HepG2 (cell line): Measurements from ENCODE around the gene ZDHHC3.

ENCODE experiments used
- DNMT3B ChIP-seq: conservative IDR thresholded peaks from 2 replicates; pipeline ENCODE4 v1.6.1; 2016; ENCODE audit warnings: missing biosample characterization, control low read depth
- ESRRA ChIP-seq: sonication (generic); formaldehyde crosslinking; IDR thresholded peaks from 2 replicates; pipeline ENCODE4 v1.5.1; 2020; ENCODE audit warnings: mild to moderate bottlenecking, low read depth, missing genetic modification reagents
- HNF4G ChIP-seq, 2 experiments: sonication (generic) in 1 of 2; formaldehyde crosslinking in 1 of 2; IDR thresholded peaks; 2 replicates each; pipeline versions ENCODE4 v1.4.0 to v1.6.1; 2011 to 2020; ENCODE audit warnings: borderline replicate concordance in 2 of 2, low read depth in 2 of 2, mild to moderate bottlenecking in 2 of 2, low read length in 1 of 2, missing genetic modification reagents in 1 of 2, moderate library complexity in 1 of 2
- HOXA7 ChIP-seq: sonication (generic); formaldehyde crosslinking; IDR thresholded peaks from 2 replicates; pipeline ENCODE4 v1.8.1; 2022; ENCODE audit warnings: mild to moderate bottlenecking, missing genetic modification reagents, moderate library complexity
- KMT2B ChIP-seq: IDR thresholded peaks from 2 replicates; pipeline ENCODE4 v1.6.1; 2016; ENCODE audit warnings: missing genetic modification reagents, missing compliant biosample characterization
- NFIC ChIP-seq: IDR thresholded peaks from 2 replicates; pipeline ENCODE4 v1.6.1; 2012; ENCODE audit warnings: mild to moderate bottlenecking, low read length, inconsistent platforms
- POLR2A ChIP-seq, 2 experiments: IDR thresholded peaks; 2 replicates each; pipeline ENCODE4 v1.6.1; 2011; ENCODE audit warnings: low read depth in 2 of 2, low read length in 2 of 2, mild to moderate bottlenecking in 1 of 2, moderate library complexity in 1 of 2; ENCODE audit not compliant: insufficient read depth in 1 of 2
- SATB2 ChIP-seq: sonication (generic); formaldehyde crosslinking; IDR thresholded peaks from 2 replicates; pipeline ENCODE4 v1.5.0; 2020; ENCODE audit warnings: missing genetic modification reagents
- ZNF12 ChIP-seq: sonication (generic); formaldehyde crosslinking; IDR thresholded peaks from 2 replicates; pipeline ENCODE4 v1.5.0; 2020; ENCODE audit warnings: missing genetic modification reagents
- ZNF251 ChIP-seq: sonication (generic); formaldehyde crosslinking; IDR thresholded peaks from 2 replicates; pipeline ENCODE4 v1.9.0; 2021; ENCODE audit warnings: mild to moderate bottlenecking, missing genetic modification reagents
- ZNF451 ChIP-seq: sonication (generic); formaldehyde crosslinking; IDR thresholded peaks from 2 replicates; pipeline ENCODE4 v1.5.0; 2020; ENCODE audit warnings: mild to moderate bottlenecking, missing genetic modification reagents
- TF ChIP-seq, protein P1 (sequence below): IDR thresholded peaks from 2 replicates; pipeline ENCODE4 v1.6.1; 2016; ENCODE audit warnings: low read depth, missing genetic modification reagents, missing compliant biosample characterization
- TF ChIP-seq, protein P2 (sequence below): sonication (generic); formaldehyde crosslinking; IDR thresholded peaks from 2 replicates; pipeline ENCODE4 v1.4.0; 2020; ENCODE audit warnings: missing genetic modification reagents
- TF ChIP-seq, protein P3 (sequence below): sonication (generic); formaldehyde crosslinking; IDR thresholded peaks from 2 replicates; pipeline ENCODE4 v1.4.0; 2020; ENCODE audit warnings: mild to moderate bottlenecking, low read depth, missing genetic modification reagents

- TF ChIP-seq ZNF251 (CRISPR knock-in tag) (no peak), ZNF12 (no peak), HNF4G (IDR thresholded peaks at IDR 0.05; ENCODE audit: borderline replicate concordance, low read depth, low read length) (no peak; the same call in 1 of the 2 replicates), HNF4G (CRISPR knock-in tag; IDR thresholded peaks at IDR 0.05; ENCODE audit: borderline replicate concordance, low read depth) (no peak; the same call in 1 of the 2 replicates), ESRRA (CRISPR knock-in tag) (no peak), NFIC (no peak), SATB2 (CRISPR knock-in tag) (peak; percentile 37; the same call in 1 of the 2 replicates), DNMT3B (no peak; the same call in 1 of the 2 replicates), KMT2B (CRISPR knock-in tag) (peak; percentile 97), ZNF451 (0 out of 2 replicates have a peak, but pooled peaks have one; percentile 51), HOXA7 (CRISPR knock-in tag) (no peak), POLR2A (IDR thresholded peaks at IDR 0.05; ENCODE audit: insufficient read depth in 1 of 2, low read depth in 2 of 2, low read length in 2 of 2) (peak; percentile 90 to 92)
- TF ChIP-seq, protein P1, sequence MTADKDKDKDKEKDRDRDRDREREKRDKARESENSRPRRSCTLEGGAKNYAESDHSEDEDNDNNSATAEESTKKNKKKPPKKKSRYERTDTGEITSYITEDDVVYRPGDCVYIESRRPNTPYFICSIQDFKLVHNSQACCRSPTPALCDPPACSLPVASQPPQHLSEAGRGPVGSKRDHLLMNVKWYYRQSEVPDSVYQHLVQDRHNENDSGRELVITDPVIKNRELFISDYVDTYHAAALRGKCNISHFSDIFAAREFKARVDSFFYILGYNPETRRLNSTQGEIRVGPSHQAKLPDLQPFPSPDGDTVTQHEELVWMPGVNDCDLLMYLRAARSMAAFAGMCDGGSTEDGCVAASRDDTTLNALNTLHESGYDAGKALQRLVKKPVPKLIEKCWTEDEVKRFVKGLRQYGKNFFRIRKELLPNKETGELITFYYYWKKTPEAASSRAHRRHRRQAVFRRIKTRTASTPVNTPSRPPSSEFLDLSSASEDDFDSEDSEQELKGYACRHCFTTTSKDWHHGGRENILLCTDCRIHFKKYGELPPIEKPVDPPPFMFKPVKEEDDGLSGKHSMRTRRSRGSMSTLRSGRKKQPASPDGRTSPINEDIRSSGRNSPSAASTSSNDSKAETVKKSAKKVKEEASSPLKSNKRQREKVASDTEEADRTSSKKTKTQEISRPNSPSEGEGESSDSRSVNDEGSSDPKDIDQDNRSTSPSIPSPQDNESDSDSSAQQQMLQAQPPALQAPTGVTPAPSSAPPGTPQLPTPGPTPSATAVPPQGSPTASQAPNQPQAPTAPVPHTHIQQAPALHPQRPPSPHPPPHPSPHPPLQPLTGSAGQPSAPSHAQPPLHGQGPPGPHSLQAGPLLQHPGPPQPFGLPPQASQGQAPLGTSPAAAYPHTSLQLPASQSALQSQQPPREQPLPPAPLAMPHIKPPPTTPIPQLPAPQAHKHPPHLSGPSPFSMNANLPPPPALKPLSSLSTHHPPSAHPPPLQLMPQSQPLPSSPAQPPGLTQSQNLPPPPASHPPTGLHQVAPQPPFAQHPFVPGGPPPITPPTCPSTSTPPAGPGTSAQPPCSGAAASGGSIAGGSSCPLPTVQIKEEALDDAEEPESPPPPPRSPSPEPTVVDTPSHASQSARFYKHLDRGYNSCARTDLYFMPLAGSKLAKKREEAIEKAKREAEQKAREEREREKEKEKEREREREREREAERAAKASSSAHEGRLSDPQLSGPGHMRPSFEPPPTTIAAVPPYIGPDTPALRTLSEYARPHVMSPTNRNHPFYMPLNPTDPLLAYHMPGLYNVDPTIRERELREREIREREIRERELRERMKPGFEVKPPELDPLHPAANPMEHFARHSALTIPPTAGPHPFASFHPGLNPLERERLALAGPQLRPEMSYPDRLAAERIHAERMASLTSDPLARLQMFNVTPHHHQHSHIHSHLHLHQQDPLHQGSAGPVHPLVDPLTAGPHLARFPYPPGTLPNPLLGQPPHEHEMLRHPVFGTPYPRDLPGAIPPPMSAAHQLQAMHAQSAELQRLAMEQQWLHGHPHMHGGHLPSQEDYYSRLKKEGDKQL: 0 out of 2 replicates have a peak, but pooled peaks have one; percentile 46
- TF ChIP-seq, protein P2, sequence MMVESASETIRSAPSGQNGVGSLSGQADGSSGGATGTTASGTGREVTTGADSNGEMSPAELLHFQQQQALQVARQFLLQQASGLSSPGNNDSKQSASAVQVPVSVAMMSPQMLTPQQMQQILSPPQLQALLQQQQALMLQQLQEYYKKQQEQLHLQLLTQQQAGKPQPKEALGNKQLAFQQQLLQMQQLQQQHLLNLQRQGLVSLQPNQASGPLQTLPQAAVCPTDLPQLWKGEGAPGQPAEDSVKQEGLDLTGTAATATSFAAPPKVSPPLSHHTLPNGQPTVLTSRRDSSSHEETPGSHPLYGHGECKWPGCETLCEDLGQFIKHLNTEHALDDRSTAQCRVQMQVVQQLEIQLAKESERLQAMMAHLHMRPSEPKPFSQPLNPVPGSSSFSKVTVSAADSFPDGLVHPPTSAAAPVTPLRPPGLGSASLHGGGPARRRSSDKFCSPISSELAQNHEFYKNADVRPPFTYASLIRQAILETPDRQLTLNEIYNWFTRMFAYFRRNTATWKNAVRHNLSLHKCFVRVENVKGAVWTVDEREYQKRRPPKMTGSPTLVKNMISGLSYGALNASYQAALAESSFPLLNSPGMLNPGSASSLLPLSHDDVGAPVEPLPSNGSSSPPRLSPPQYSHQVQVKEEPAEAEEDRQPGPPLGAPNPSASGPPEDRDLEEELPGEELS (CRISPR knock-in tag): no peak
- TF ChIP-seq, protein P3, sequence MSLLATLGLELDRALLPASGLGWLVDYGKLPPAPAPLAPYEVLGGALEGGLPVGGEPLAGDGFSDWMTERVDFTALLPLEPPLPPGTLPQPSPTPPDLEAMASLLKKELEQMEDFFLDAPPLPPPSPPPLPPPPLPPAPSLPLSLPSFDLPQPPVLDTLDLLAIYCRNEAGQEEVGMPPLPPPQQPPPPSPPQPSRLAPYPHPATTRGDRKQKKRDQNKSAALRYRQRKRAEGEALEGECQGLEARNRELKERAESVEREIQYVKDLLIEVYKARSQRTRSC (CRISPR knock-in tag): no peak
Observed at GRCh38 chr3:44976002-44976815, at the start of gene ZDHHC3, which contains the start of gene EXOSC7.
